ENCODE data around the gene CASP2. TPM values are rescaled to one million over a fixed set of nuclear protein-coding genes. Genes with fewer than 3 reads are reported as not detected.
"Not testable (repeated sequence)": the region's sequence is repeated elsewhere in the genome, so short reads cannot be mapped to it uniquely, and the experiment has no call there.

CASP2 gene
- total and polyA plus RNA-seq, 2 experiments from 2014 or later = 9.2 to 13.1 TPM

- DNase-seq = no peak
- in situ Hi-C loops (cut with MboI) = no loop called here
- Histone ChIP-seq H3K9me2 (ENCODE audit: insufficient read depth) (no peaks in the 10 kb centered on the region), H4K20me1 (ENCODE audit: insufficient read depth) (no peaks in the 10 kb centered on the region), H3K9ac (no peak overlapping the region), H3K4me2 (ENCODE audit: unreplicated experiment) (no peak overlapping the region), H2AFZ (no peak overlapping the region; the same call in 1 of the 2 replicates), H3K27me3 (replicated peaks; ENCODE audit: insufficient read depth) (no peaks in the 10 kb centered on the region), H3K27ac (no peak overlapping the region), H3K4me1 (ENCODE audit: insufficient read depth) (peaks cover 5% of the 10 kb centered on the region; the same call in 1 of the 2 replicates), H3K79me2 (ENCODE audit: insufficient read depth) (peaks cover 12% of the 10 kb centered on the region), H3K36me3 (ENCODE audit: low read depth) (0 out of 2 replicates have a peak, but pooled peaks cover 4% of the 10 kb centered on the region), H3F3A (ENCODE audit: insufficient read depth) (no peaks in the 10 kb centered on the region), H3K4me3 (no peak overlapping the region), H3K9me3 (ENCODE audit: low read depth) (no peaks in the 10 kb centered on the region)
- WGBS, 2 experiments (ENCODE audit: low coverage in 1 of 2, low lambda C conversion rate in 2 of 2, missing lambda C conversion rate in 2 of 2) = 72 to 82% methylated on average over 1 of the region's 1 CpG
- TF ChIP-seq EZH2phosphoT487 (IDR thresholded peaks at IDR 0.05; ENCODE audit: insufficient read depth, low read depth) (no peak), EZH2 (IDR thresholded peaks at IDR 0.05; ENCODE audit: insufficient read depth, poor library complexity, severe bottlenecking) (no peak)
These were observed 26.2 kb upstream of the CASP2 start for GRCh38 chr7:143261901-143262300.

- Histone ChIP-seq H3K27ac (peak within 1 kb of the TSS; percentile 19; the same call in 1 of the 2 replicates), H3K79me2 (ENCODE audit: insufficient read depth) (peaks cover 12% of the 10 kb centered on the region)
- WGBS, 2 experiments (ENCODE audit: low coverage in 1 of 2, low lambda C conversion rate in 2 of 2, missing lambda C conversion rate in 2 of 2) = 1% methylated on average over 45 to 47 of the region's 48 CpGs
These were observed 24.6 kb upstream of the CASP2 start, which contains the start of gene GSTK1 for GRCh38 chr7:143263266-143264195. GSTK1 (plus strand) TSS chr7:143263441; CDS start chr7:143263514, 73 bp downstream.

GRCh38 chr7:143264196-143264568, 24.0 kb upstream of the CASP2 start:
- 48 to 49% methylated on average over 15 of the region's 15 CpGs for WGBS, 2 experiments (ENCODE audit: low coverage in 1 of 2, low lambda C conversion rate in 2 of 2, missing lambda C conversion rate in 2 of 2)
- H3K9ac ChIP-seq = peak overlapping the region; percentile 84

More at GRCh38 chr7:143263266-143264195, 24.6 kb upstream of the CASP2 start, which contains the start of gene GSTK1:
- Histone ChIP-seq H3F3A (ENCODE audit: insufficient read depth) (no peaks in the 10 kb centered on the region), H3K27me3 (replicated peaks; ENCODE audit: insufficient read depth) (no peaks in the 10 kb centered on the region), H3K4me1 (ENCODE audit: insufficient read depth) (peaks cover 5% of the 10 kb centered on the region; the same call in 1 of the 2 replicates), H3K36me3 (ENCODE audit: low read depth) (peaks cover 15% of the 10 kb centered on the region; the same call in 1 of the 2 replicates), H3K4me2 (ENCODE audit: unreplicated experiment) (peak within 1 kb of the TSS; percentile 96), H3K9me3 (ENCODE audit: low read depth) (no peaks in the 10 kb centered on the region), H3K9ac (peak within 1 kb of the TSS; percentile 84), H3K4me3 (peak within 1 kb of the TSS; percentile 95), H3K9me2 (ENCODE audit: insufficient read depth) (no peaks in the 10 kb centered on the region), H4K20me1 (ENCODE audit: insufficient read depth) (no peaks in the 10 kb centered on the region), H2AFZ (peak within 1 kb of the TSS; percentile 95)
- in situ Hi-C loops (cut with MboI) = no loop called here
- peak; percentile 86 for DNase-seq
- TF ChIP-seq EZH2 (IDR thresholded peaks at IDR 0.05; ENCODE audit: insufficient read depth, poor library complexity, severe bottlenecking) (no peak), EZH2phosphoT487 (IDR thresholded peaks at IDR 0.05; ENCODE audit: insufficient read depth, low read depth) (no peak)

GRCh38 chr7:143265017-143265693, 23.0 kb upstream of the CASP2 start:
- no peak overlapping the region for H2AFZ ChIP-seq
- no peaks in the 10 kb centered on the region for H3K9me2 ChIP-seq (ENCODE audit: insufficient read depth)
- no peak for DNase-seq
- H3K36me3 ChIP-seq (ENCODE audit: low read depth) = peaks cover 15% of the 10 kb centered on the region; the same call in 1 of the 2 replicates
- no peak overlapping the region for H3K27ac ChIP-seq
- no peaks in the 10 kb centered on the region for H4K20me1 ChIP-seq (ENCODE audit: insufficient read depth)
- TF ChIP-seq EZH2 (IDR thresholded peaks at IDR 0.05; ENCODE audit: insufficient read depth, poor library complexity, severe bottlenecking) = no peak
- TF ChIP-seq EZH2phosphoT487 (IDR thresholded peaks at IDR 0.05; ENCODE audit: insufficient read depth, low read depth) = no peak
- no peaks in the 10 kb centered on the region for H3K9me3 ChIP-seq (ENCODE audit: low read depth)
- no peak overlapping the region for H3K4me2 ChIP-seq (ENCODE audit: unreplicated experiment)
- no peak overlapping the region for H3K4me3 ChIP-seq
- no peaks in the 10 kb centered on the region for H3K27me3 ChIP-seq (replicated peaks; ENCODE audit: insufficient read depth)
- 94 to 99% methylated on average over 11 to 15 of the region's 15 CpGs for WGBS, 2 experiments (ENCODE audit: low coverage in 1 of 2, low lambda C conversion rate in 2 of 2, missing lambda C conversion rate in 2 of 2)
- in situ Hi-C loops (cut with MboI) = no loop called here
- peaks cover 12% of the 10 kb centered on the region for H3K79me2 ChIP-seq (ENCODE audit: insufficient read depth)
- H3K4me1 ChIP-seq (ENCODE audit: insufficient read depth) = peaks cover 5% of the 10 kb centered on the region; the same call in 1 of the 2 replicates
- H3F3A ChIP-seq (ENCODE audit: insufficient read depth) = no peaks in the 10 kb centered on the region
- H3K9ac ChIP-seq = no peak overlapping the region

More at GRCh38 chr7:143264196-143264568, 24.0 kb upstream of the CASP2 start:
- H3K4me1 ChIP-seq (ENCODE audit: insufficient read depth); H3F3A ChIP-seq (ENCODE audit: insufficient read depth); H3K9me3 ChIP-seq (ENCODE audit: low read depth); H4K20me1 ChIP-seq (ENCODE audit: insufficient read depth); in situ Hi-C loops (cut with MboI); H3K9me2 ChIP-seq (ENCODE audit: insufficient read depth); DNase-seq; H3K27ac ChIP-seq; H3K27me3 ChIP-seq (replicated peaks; ENCODE audit: insufficient read depth): not testable (repeated sequence)
- peaks cover 15% of the 10 kb centered on the region; the same call in 1 of the 2 replicates for H3K36me3 ChIP-seq (ENCODE audit: low read depth)
- H3K4me2 ChIP-seq (ENCODE audit: unreplicated experiment) = peak overlapping the region; percentile 96
- peak overlapping the region; percentile 95 for H2AFZ ChIP-seq
- peak overlapping the region; percentile 95 for H3K4me3 ChIP-seq
- H3K79me2 ChIP-seq (ENCODE audit: insufficient read depth) = peaks cover 12% of the 10 kb centered on the region

Measured in GM23248 (cell line).